HCT116 (cell line): Measurements from ENCODE around the gene FOXP1. TPM values are rescaled to one million over a fixed set of nuclear protein-coding genes. Genes with fewer than 3 reads are reported as not detected.

ENCODE experiments used
- ATAC-seq: fragments of 200-7000 bp; cut with Tn5 transposase; 2 replicates; pipeline ENCODE4 v1.9.1; 2020; ENCODE audit warnings: mild to moderate bottlenecking, moderate library complexity
- BruUV-seq: library from RNA; stranded (reverse); fragments of 400-500 nt; replicated peaks from 2 replicates; lab custom pipeline; 2021; lab: Mats Ljungman, UMichigan
- CTCF ChIA-PET: fragments of 300-600 bp; sonication (Branson Sonifier 250); formaldehyde crosslinking; loops from one replicate; lab custom pipeline; 2021; ENCODE audit warnings: antibody characterized with exemption; lab: Charles Lee
- POLR2A ChIA-PET: fragments of 300-600, 350-600 bp; sonication (Branson Sonifier 250); formaldehyde crosslinking; loops from one replicate; lab custom pipeline; 2021; ENCODE audit warnings: antibody characterized with exemption; lab: Charles Lee
- RAD21 ChIA-PET, 2 experiments: fragments of 300-600 bp; sonication (Branson Sonifier 250); formaldehyde crosslinking; loops; one replicate each; lab custom pipeline; 2023; ENCODE audit warnings: low total read pairs in 2 of 2; ENCODE audit not compliant: uncharacterized antibody in 2 of 2, unreplicated experiment in 2 of 2, low non-redundant PET in 1 of 2; lab: Charles Lee
- DNase-seq: peaks from one replicate; pipeline ENCODE4 v3.0.0-alpha.2; 2010; ENCODE audit warnings: low read depth, low spot score
- H2AFZ ChIP-seq: fragments of 200-600 bp; shearing (Covaris generic), sonication (generic); 2 replicates; pipeline ENCODE4 v1.6.1; 2017; ENCODE audit warnings: low read depth, mixed run types, mixed read lengths, antibody characterized with exemption, low read length; ENCODE audit not compliant: poor library complexity, severe bottlenecking
- H3K27ac ChIP-seq: 2 replicates; pipeline ENCODE4 v1.5.1; 2012; ENCODE audit warnings: low read depth, low read length
- H3K27me3 ChIP-seq: fragments of 200-600 bp; sonication (generic); 2 replicates; pipeline ENCODE4 v1.6.1; 2016; ENCODE audit warnings: mixed run types, low read length, mixed read lengths; ENCODE audit not compliant: insufficient read depth
- H3K36me3 ChIP-seq, 2 experiments: fragments of 200-500 bp in 1 of 2; fragments of 200-600 bp in 1 of 2; sonication (Bioruptor generic) in 1 of 2; sonication (generic) in 1 of 2; 2 replicates each; pipeline versions ENCODE4 v1.5.1 to v1.6.1; 2014 to 2016; ENCODE audit warnings: low read length in 2 of 2, inconsistent platforms in 1 of 2, mixed read lengths in 1 of 2, mixed run types in 1 of 2; ENCODE audit not compliant: insufficient read depth in 2 of 2, control insufficient read depth in 1 of 2
- H3K4me1 ChIP-seq, 2 experiments: fragments of 200-600 bp in 1 of 2; sonication (generic) in 1 of 2; 2 replicates each; pipeline versions ENCODE4 v1.5.1 to v1.6.1; 2012 to 2017; ENCODE audit warnings: low read length in 2 of 2, inconsistent platforms in 1 of 2, mild to moderate bottlenecking in 1 of 2, mixed read lengths in 1 of 2, mixed run types in 1 of 2, moderate library complexity in 1 of 2; ENCODE audit not compliant: insufficient read depth in 2 of 2, control insufficient read depth in 1 of 2
- H3K4me2 ChIP-seq: fragments of 200-600 bp; sonication (generic); 2 replicates; pipeline ENCODE4 v1.6.1; 2017; ENCODE audit warnings: mixed run types, low read length, mixed read lengths
- H3K4me3 ChIP-seq, 2 experiments: fragments of 200-600 bp in 1 of 2; sonication (generic) in 1 of 2; replicated peaks in 1 of 2; 2 replicates each; pipeline ENCODE4 v1.5.1; 2011 to 2016; ENCODE audit warnings: low read length in 2 of 2, control low read depth in 1 of 2, low read depth in 1 of 2, mild to moderate bottlenecking in 1 of 2, mixed read lengths in 1 of 2, mixed run types in 1 of 2
- H3K79me2 ChIP-seq: fragments of 200-600 bp; sonication (generic); 2 replicates; pipeline ENCODE4 v1.6.1; 2017; ENCODE audit warnings: mild to moderate bottlenecking, mixed run types, low read length, moderate library complexity, mixed read lengths; ENCODE audit not compliant: insufficient read depth
- H3K9ac ChIP-seq: fragments of 200-600 bp; sonication (generic); 2 replicates; pipeline ENCODE4 v1.6.1; 2016; ENCODE audit warnings: low read length, mixed read lengths
- H3K9me2 ChIP-seq: fragments of 200-600 bp; sonication (generic), shearing (Covaris generic); 2 replicates; pipeline ENCODE4 v1.6.1; 2017; ENCODE audit warnings: mixed run types, mild to moderate bottlenecking, moderate library complexity; ENCODE audit not compliant: insufficient read depth
- H3K9me3 ChIP-seq, 2 experiments: fragments of 200-500 bp in 1 of 2; fragments of 200-600 bp in 1 of 2; sonication (Bioruptor generic) in 1 of 2; sonication (generic) in 1 of 2; 2 replicates each; pipeline ENCODE4 v1.6.1; 2014 to 2017; ENCODE audit warnings: low read length in 2 of 2, mixed read lengths in 2 of 2, inconsistent platforms in 1 of 2, low read depth in 1 of 2, mild to moderate bottlenecking in 1 of 2, mixed run types in 1 of 2, moderate library complexity in 1 of 2; ENCODE audit not compliant: control insufficient read depth in 1 of 2, insufficient read depth in 1 of 2
- H4K20me1 ChIP-seq: fragments of 200-600 bp; sonication (generic), shearing (Covaris generic); 2 replicates; pipeline ENCODE4 v1.6.1; 2017; ENCODE audit warnings: mixed run types, mild to moderate bottlenecking, moderate library complexity; ENCODE audit not compliant: insufficient read depth
- EZH2 ChIP-seq: fragments of 200-600 bp; sonication (generic); IDR thresholded peaks from 2 replicates; pipeline ENCODE4 v1.6.1; 2017; ENCODE audit warnings: antibody characterized with exemption, mixed run types
- POLR2AphosphoS5 ChIP-seq: IDR thresholded peaks from 2 replicates; pipeline ENCODE4 v1.6.1; 2011; ENCODE audit warnings: mild to moderate bottlenecking, low read depth, low read length, moderate library complexity
- RAD21 ChIP-seq: IDR thresholded peaks from 2 replicates; pipeline ENCODE4 v1.6.1; 2012; ENCODE audit warnings: low read depth, mild to moderate bottlenecking
- SIN3A ChIP-seq: IDR thresholded peaks from 2 replicates; pipeline ENCODE4 v1.6.1; 2012; ENCODE audit warnings: low read depth
- SP1 ChIP-seq: IDR thresholded peaks from 2 replicates; pipeline ENCODE4 v1.6.1; 2012; ENCODE audit warnings: low read depth
- TCF7L2 ChIP-seq: IDR thresholded peaks from 2 replicates; pipeline ENCODE4 v1.7.0; 2011; ENCODE audit warnings: borderline replicate concordance, inconsistent platforms; ENCODE audit not compliant: insufficient read depth, insufficient read length; ENCODE audit errors: extremely low read depth
- ZFX ChIP-seq: fragments of 450-650 bp; IDR thresholded peaks from 2 replicates; pipeline ENCODE4 v1.6.1; 2017
- ZNF274 ChIP-seq: fragments of 200-500 bp; sonication (Bioruptor generic); IDR thresholded peaks from 2 replicates; pipeline ENCODE4 v1.6.1; 2014; ENCODE audit warnings: mild to moderate bottlenecking, low read depth, low read length, inconsistent platforms
- intact Hi-C: fragments of 100-400 bp; cut with micrococcal nuclease; formaldehyde crosslinking; loops from 2 replicates; pipeline ENCODE4 v1.10.0; 2022
- total RNA-seq: library from RNA; stranded (reverse); gene quantifications from one replicate; pipeline ENCODE4 v1.2.1, GENCODE V29; 2021; ENCODE audit not compliant: unreplicated experiment
- TF ChIP-seq, protein P1 (sequence below): IDR thresholded peaks from 2 replicates; pipeline ENCODE4 v1.6.1; 2011; ENCODE audit warnings: mild to moderate bottlenecking, low read length, moderate library complexity; ENCODE audit not compliant: insufficient replicate concordance; ENCODE audit errors: extremely low read depth

FOXP1 gene
- total RNA-seq, 1 experiment from 2014 or later, result 11.4 TPM

DNA sequence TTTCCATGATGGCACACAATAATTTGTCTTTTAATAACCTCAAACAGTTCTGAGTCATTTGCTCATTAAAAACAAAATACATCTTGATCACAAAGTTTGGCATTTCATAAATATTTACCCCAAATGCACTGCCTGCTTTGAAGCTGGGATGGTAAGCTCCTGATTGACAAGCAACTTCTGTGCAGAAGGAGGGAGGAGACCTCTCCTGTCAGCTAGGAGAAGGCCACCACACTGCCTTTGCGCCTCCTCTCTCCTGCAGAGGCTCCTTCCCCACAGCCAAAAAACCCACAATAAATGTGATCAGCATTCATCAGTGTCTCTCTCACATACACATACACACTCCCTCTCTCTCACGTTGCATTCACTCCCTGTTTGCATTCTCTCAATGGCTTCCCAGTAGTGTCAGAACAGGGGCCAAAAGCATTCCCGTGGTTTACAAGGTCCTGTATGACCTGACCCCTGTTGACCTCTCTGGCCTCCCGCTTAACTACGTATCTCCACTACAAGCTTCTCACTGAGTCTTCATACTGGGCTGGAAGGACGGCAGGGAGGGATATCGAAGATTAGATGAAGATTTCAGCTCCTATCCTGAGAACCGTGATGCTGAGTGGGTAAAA, 216.4 kb downstream of the FOXP1 start:
- Histone ChIP-seq H3K4me2 (no peak overlapping the region), H4K20me1 (no peaks in the 10 kb centered on the region), H3K36me3 (no peaks in the 10 kb centered on the region), H3K27ac (no peak overlapping the region), H3K9me2 (no peaks in the 10 kb centered on the region), H3K9ac (no peak overlapping the region), H2AFZ (no peak overlapping the region), H3K27me3 (no peaks in the 10 kb centered on the region), H3K79me2 (no peaks in the 10 kb centered on the region), H3K9me3 (no peaks in the 10 kb centered on the region), H3K4me1 (no peaks in the 10 kb centered on the region), H3K4me3 (no peak overlapping the region)
- ChIA-PET CTCF (no interaction called here), POLR2A (no interaction called here), RAD21 (no interaction called here)
- intact Hi-C loops, result no loop called here
- no TSS peak for BruUV-seq
- DNase-seq (no peak), ATAC-seq (no peak)
- TF ChIP-seq EZH2, result no peak
- TF ChIP-seq SP1, result no peak
- TF ChIP-seq ZNF274, result no peak
- TF ChIP-seq SIN3A, result no peak
- no peak for TF ChIP-seq RAD21
- TF ChIP-seq TCF7L2, result no peak
- no peak for TF ChIP-seq ZFX
- no peak for TF ChIP-seq POLR2AphosphoS5
- TF ChIP-seq, protein P1, sequence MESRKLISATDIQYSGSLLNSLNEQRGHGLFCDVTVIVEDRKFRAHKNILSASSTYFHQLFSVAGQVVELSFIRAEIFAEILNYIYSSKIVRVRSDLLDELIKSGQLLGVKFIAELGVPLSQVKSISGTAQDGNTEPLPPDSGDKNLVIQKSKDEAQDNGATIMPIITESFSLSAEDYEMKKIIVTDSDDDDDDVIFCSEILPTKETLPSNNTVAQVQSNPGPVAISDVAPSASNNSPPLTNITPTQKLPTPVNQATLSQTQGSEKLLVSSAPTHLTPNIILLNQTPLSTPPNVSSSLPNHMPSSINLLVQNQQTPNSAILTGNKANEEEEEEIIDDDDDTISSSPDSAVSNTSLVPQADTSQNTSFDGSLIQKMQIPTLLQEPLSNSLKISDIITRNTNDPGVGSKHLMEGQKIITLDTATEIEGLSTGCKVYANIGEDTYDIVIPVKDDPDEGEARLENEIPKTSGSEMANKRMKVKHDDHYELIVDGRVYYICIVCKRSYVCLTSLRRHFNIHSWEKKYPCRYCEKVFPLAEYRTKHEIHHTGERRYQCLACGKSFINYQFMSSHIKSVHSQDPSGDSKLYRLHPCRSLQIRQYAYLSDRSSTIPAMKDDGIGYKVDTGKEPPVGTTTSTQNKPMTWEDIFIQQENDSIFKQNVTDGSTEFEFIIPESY, result no peak
- TF ChIP-seq, all 23 proteins: peak for 0
